WTC11 (cell line): ENCODE data around the gene MZF1. TPM values are rescaled to one million over a fixed set of nuclear protein-coding genes. Genes with fewer than 3 reads are reported as not detected.

ENCODE experiments used
- ARID4B ChIP-seq: sonication (generic); formaldehyde crosslinking; IDR thresholded peaks from 2 replicates; pipeline ENCODE4 v1.8.0; 2023; ENCODE audit warnings: missing genetic modification reagents, mild to moderate bottlenecking, borderline replicate concordance
- CBFB ChIP-seq: sonication (generic); formaldehyde crosslinking; IDR thresholded peaks from 2 replicates; pipeline ENCODE4 v1.8.1; 2022; ENCODE audit warnings: mild to moderate bottlenecking, low read depth, missing genetic modification reagents
- E2F1 ChIP-seq: sonication (generic); formaldehyde crosslinking; IDR thresholded peaks from 2 replicates; pipeline ENCODE4 v1.8.0; 2022; ENCODE audit warnings: mild to moderate bottlenecking, missing genetic modification reagents
- E2F4 ChIP-seq: sonication (generic); formaldehyde crosslinking; IDR thresholded peaks from 2 replicates; pipeline ENCODE4 v1.8.1; 2022; ENCODE audit warnings: low read depth, mild to moderate bottlenecking, moderate library complexity, missing genetic modification reagents, borderline replicate concordance
- FOXP1 ChIP-seq: sonication (generic); formaldehyde crosslinking; IDR thresholded peaks from 2 replicates; pipeline ENCODE4 v1.8.0; 2022; ENCODE audit warnings: missing genetic modification reagents, mild to moderate bottlenecking, moderate library complexity, borderline replicate concordance
- GTF2I ChIP-seq: fragments of 250-450 bp; sonication (Bioruptor Pico); conservative IDR thresholded peaks from 2 replicates; pipeline ENCODE4 v1.4.0; 2021; ENCODE audit warnings: mild to moderate bottlenecking
- HMGA2 ChIP-seq: fragments of 250-450 bp; sonication (Bioruptor Pico); IDR thresholded peaks from 2 replicates; pipeline ENCODE4 v1.4.0; 2021; ENCODE audit warnings: mild to moderate bottlenecking, moderate library complexity
- RORB ChIP-seq: fragments of 250-450 bp; sonication (Bioruptor Pico); IDR thresholded peaks from 2 replicates; pipeline ENCODE4 v1.9.0; 2021; ENCODE audit warnings: mild to moderate bottlenecking
- SOX15 ChIP-seq: fragments of 250-450 bp; sonication (Bioruptor Pico); IDR thresholded peaks from 2 replicates; pipeline ENCODE4 v1.9.0; 2021; ENCODE audit warnings: mild to moderate bottlenecking
- TCF7 ChIP-seq: sonication (generic); formaldehyde crosslinking; IDR thresholded peaks from 2 replicates; pipeline ENCODE4 v1.8.0; 2022; ENCODE audit warnings: mild to moderate bottlenecking, low read depth, missing genetic modification reagents, moderate library complexity
- TEAD1 ChIP-seq: sonication (generic); formaldehyde crosslinking; IDR thresholded peaks from 2 replicates; pipeline ENCODE4 v1.8.0; 2022; ENCODE audit warnings: mild to moderate bottlenecking, missing genetic modification reagents
- TP53 ChIP-seq: sonication (generic); formaldehyde crosslinking; IDR thresholded peaks from 2 replicates; pipeline ENCODE4 v1.8.1; 2023; ENCODE audit warnings: mild to moderate bottlenecking, missing genetic modification reagents
- USF1 ChIP-seq: sonication (generic); formaldehyde crosslinking; IDR thresholded peaks from 2 replicates; pipeline ENCODE4 v1.8.0; 2022; ENCODE audit warnings: mild to moderate bottlenecking, missing genetic modification reagents
- ZNF416 ChIP-seq: fragments of 250-450 bp; sonication (Bioruptor Pico); IDR thresholded peaks from 2 replicates; pipeline ENCODE4 v1.9.0; 2021; ENCODE audit warnings: mild to moderate bottlenecking, inconsistent platforms
- ZNF532 ChIP-seq: fragments of 250-450 bp; sonication (Bioruptor Pico); IDR thresholded peaks from 2 replicates; pipeline ENCODE4 v1.9.0; 2021; ENCODE audit warnings: mild to moderate bottlenecking, borderline replicate concordance
- ZNF671 ChIP-seq: fragments of 250-450 bp; sonication (Bioruptor Pico); IDR thresholded peaks from 2 replicates; pipeline ENCODE4 v1.8.0; 2021; ENCODE audit warnings: mild to moderate bottlenecking
- total RNA-seq: library from RNA; stranded (reverse); gene quantifications from 3 replicates; pipeline ENCODE4 v1.2.3, GENCODE V29; 2021
- TF ChIP-seq, protein P1 (sequence below): sonication (generic); formaldehyde crosslinking; IDR thresholded peaks from 2 replicates; pipeline ENCODE4 v1.8.1; 2022; ENCODE audit warnings: missing genetic modification reagents, borderline replicate concordance
- TF ChIP-seq, protein P2 (sequence below): sonication (generic); formaldehyde crosslinking; IDR thresholded peaks from 2 replicates; pipeline ENCODE4 v1.8.0; 2023; ENCODE audit warnings: missing genetic modification reagents
- TF ChIP-seq, protein P3 (sequence below): fragments of 250-450 bp; sonication (Bioruptor Pico); IDR thresholded peaks from 2 replicates; pipeline ENCODE4 v1.8.0; 2021; ENCODE audit warnings: mild to moderate bottlenecking

Gene MZF1
- total RNA-seq, 1 experiment from 2014 or later, result 22.2 TPM

DNA sequence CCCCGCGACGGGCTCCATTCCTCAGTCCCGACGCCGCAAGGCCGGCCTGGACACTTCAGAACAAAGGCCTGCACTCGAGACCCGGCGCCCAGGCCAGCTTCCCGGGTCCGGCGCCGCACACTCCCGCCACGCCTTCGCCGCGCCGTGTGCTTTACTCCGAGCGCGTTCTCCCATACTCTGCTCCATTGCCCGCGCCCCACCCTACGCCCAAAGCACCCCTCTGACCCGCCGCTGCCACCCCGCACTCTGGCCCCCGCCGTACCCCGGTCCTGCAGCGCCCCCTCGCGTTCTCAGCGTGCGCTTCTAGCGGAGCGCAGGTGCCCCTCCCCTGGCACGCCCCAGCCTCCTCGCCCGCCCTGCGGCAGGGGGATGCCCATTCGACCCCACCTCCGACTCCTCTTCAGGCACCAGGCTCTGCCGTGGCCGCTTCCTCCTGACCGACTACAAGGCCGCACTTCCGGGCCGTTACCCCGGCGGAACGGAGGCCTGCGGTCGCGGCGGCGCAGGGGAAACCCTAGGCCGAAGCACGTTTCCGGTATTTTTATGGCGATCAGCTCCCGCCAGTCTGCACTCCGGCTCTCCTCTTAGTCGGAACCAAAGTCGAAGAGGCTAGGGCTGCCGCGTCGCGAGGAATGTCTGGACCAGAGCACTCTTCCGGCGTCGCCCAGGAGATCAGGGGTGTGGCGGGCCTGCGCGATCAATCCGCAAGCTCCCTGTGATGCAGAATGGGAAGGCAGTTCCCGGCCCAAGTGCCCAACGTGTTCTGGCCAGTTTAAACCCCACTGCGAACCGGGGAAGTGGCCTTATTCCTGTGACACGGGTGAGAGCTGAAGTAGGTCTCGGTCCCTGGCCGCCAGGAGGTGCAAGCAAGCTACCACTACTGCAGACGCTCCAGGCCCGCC is 53.5 kb downstream of the MZF1 start, which contains the start of gene ZBTB45 (continued):
- TF ChIP-seq, protein P1, sequence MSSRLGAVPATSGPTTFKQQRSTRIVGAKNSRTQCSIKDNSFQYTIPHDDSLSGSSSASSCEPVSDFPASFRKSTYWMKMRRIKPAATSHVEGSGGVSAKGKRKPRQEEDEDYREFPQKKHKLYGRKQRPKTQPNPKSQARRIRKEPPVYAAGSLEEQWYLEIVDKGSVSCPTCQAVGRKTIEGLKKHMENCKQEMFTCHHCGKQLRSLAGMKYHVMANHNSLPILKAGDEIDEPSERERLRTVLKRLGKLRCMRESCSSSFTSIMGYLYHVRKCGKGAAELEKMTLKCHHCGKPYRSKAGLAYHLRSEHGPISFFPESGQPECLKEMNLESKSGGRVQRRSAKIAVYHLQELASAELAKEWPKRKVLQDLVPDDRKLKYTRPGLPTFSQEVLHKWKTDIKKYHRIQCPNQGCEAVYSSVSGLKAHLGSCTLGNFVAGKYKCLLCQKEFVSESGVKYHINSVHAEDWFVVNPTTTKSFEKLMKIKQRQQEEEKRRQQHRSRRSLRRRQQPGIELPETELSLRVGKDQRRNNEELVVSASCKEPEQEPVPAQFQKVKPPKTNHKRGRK (CRISPR knock-in tag), result 0 out of 2 replicates have a peak, but pooled peaks have one; percentile 77
- TF ChIP-seq, protein P2, sequence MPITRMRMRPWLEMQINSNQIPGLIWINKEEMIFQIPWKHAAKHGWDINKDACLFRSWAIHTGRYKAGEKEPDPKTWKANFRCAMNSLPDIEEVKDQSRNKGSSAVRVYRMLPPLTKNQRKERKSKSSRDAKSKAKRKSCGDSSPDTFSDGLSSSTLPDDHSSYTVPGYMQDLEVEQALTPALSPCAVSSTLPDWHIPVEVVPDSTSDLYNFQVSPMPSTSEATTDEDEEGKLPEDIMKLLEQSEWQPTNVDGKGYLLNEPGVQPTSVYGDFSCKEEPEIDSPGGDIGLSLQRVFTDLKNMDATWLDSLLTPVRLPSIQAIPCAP (CRISPR knock-in tag), result no peak
- TF ChIP-seq ARID4B (CRISPR knock-in tag) (peak; percentile 57), ZNF416 (0 out of 2 replicates have a peak, but pooled peaks have one; percentile 60), RORB (CRISPR knock-in tag) (no peak), CBFB (CRISPR knock-in tag) (peak; percentile 96; the same call in 1 of the 2 replicates), USF1 (CRISPR knock-in tag) (peak; percentile 53; the same call in 1 of the 2 replicates), TEAD1 (CRISPR knock-in tag) (peak; percentile 88), TP53 (CRISPR knock-in tag) (peak; percentile 95), ZNF532 (CRISPR knock-in tag) (no peak), TCF7 (peak; percentile 49; the same call in 1 of the 2 replicates), GTF2I (no peak; the same call in 1 of the 2 replicates), FOXP1 (peak; percentile 95), E2F4 (CRISPR knock-in tag) (no peak), E2F1 (CRISPR knock-in tag) (peak; percentile 75), ZNF671 (CRISPR knock-in tag) (no peak), HMGA2 (peak; percentile 46; the same call in 1 of the 2 replicates), SOX15 (no peak)
- TF ChIP-seq, protein P3, sequence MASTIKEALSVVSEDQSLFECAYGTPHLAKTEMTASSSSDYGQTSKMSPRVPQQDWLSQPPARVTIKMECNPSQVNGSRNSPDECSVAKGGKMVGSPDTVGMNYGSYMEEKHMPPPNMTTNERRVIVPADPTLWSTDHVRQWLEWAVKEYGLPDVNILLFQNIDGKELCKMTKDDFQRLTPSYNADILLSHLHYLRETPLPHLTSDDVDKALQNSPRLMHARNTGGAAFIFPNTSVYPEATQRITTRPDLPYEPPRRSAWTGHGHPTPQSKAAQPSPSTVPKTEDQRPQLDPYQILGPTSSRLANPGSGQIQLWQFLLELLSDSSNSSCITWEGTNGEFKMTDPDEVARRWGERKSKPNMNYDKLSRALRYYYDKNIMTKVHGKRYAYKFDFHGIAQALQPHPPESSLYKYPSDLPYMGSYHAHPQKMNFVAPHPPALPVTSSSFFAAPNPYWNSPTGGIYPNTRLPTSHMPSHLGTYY, result no peak
